ENCODE results near the gene OTOS. TPM values are rescaled to one million over a fixed set of nuclear protein-coding genes. Genes with fewer than 3 reads are reported as not detected.

OTOS gene
- total and polyA plus RNA-seq, 9 of the 15 experiments (the other 6 are each of a cell fraction or from before 2014, with no cell fraction given), result not detected

GRCh38 chr2:240137596-240138253, 2.7 kb downstream of the OTOS start:
- H3K4me2 ChIP-seq (ENCODE audit: insufficient read depth, low read length), result no peak overlapping the region
- 44% methylated on average over 8 of the region's 19 CpGs for WGBS (ENCODE audit: insufficient coverage, low coverage, missing lambda C conversion rate)
- H3K9me3 ChIP-seq (replicated peaks; ENCODE audit: control insufficient read depth, insufficient read depth, low read depth, low read length), result no peaks in the 10 kb centered on the region
- intact Hi-C loops (cut with micrococcal nuclease), result no loop called here
- no peak for ATAC-seq
- H3K27ac ChIP-seq (ENCODE audit: extremely low read depth, low read depth, low read length), result no peak overlapping the region
- TF ChIP-seq, protein P1, sequence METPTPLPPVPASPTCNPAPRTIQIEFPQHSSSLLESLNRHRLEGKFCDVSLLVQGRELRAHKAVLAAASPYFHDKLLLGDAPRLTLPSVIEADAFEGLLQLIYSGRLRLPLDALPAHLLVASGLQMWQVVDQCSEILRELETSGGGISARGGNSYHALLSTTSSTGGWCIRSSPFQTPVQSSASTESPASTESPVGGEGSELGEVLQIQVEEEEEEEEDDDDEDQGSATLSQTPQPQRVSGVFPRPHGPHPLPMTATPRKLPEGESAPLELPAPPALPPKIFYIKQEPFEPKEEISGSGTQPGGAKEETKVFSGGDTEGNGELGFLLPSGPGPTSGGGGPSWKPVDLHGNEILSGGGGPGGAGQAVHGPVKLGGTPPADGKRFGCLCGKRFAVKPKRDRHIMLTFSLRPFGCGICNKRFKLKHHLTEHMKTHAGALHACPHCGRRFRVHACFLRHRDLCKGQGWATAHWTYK (CRISPR knock-in tag; IDR thresholded peaks at IDR 0.05), result no peak
- TF ChIP-seq YBX1 (IDR thresholded peaks at IDR 0.05) (no peak), KDM5B (IDR thresholded peaks at IDR 0.05; ENCODE audit: insufficient replicate concordance, low read depth, low read length) (no peak), KLF10 (CRISPR knock-in tag; IDR thresholded peaks at IDR 0.05) (no peak), KAT8 (IDR thresholded peaks at IDR 0.05; ENCODE audit: low read depth) (no peak), PML (IDR thresholded peaks at IDR 0.05; ENCODE audit: low read length) (no peak), MAFF (IDR thresholded peaks at IDR 0.05; ENCODE audit: low read length) (no peak), COPS2 (conservative IDR thresholded peaks at IDR 0.05) (no peak), NR2C1 (IDR thresholded peaks at IDR 0.05) (no peak), NR2C1 (tag; IDR thresholded peaks at IDR 0.05) (no peak), CXXC5 (CRISPR knock-in tag; IDR thresholded peaks at IDR 0.05) (no peak)
- peaks cover 19% of the 10 kb centered on the region for H3K79me2 ChIP-seq (ENCODE audit: control insufficient read depth, insufficient read depth, low read length)
- H2AFZ ChIP-seq (ENCODE audit: low read depth, low read length), result no peak overlapping the region
- peaks cover 11% of the 10 kb centered on the region; the same call in 1 of the 3 replicates for H3K36me3 ChIP-seq (ENCODE audit: control insufficient read depth, insufficient read depth, low read length)
- no peak for DNase-seq (ENCODE audit: extremely low read depth in 1 of 4, low spot score in 3 of 4)
- H3K9ac ChIP-seq (ENCODE audit: insufficient read depth in 1 of 2, low read depth in 2 of 2, low read length in 2 of 2), result no peak overlapping the region
- FAIRE-seq, result no peak
- BruUV-seq (replicated peaks), result no TSS peak
- POLR2A ChIA-PET, result no interaction called here
- CTCF ChIA-PET (ENCODE audit: low intra/inter-chr PET ratio), result no interaction called here
- no peak overlapping the region for H3K4me3 ChIP-seq
- peaks cover 0 to 16% of the 10 kb centered on the region in 2 experiments; a peak in 2 of 5 replicates for H3K4me1 ChIP-seq (replicated peaks in 1 of 2; ENCODE audit: control insufficient read depth in 2 of 2, insufficient read depth in 2 of 2, low read length in 2 of 2)
- peaks cover 0 to 42% of the 10 kb centered on the region in 2 experiments; a peak in 3 of 5 replicates for H3K27me3 ChIP-seq (ENCODE audit: control insufficient read depth in 2 of 2, insufficient read depth in 2 of 2, low read length in 2 of 2)
- no peaks in the 10 kb centered on the region for H3K9me1 ChIP-seq (ENCODE audit: control insufficient read depth, insufficient read depth, low read length)
- no peaks in the 10 kb centered on the region for H4K20me1 ChIP-seq (replicated peaks; ENCODE audit: control insufficient read depth, insufficient read depth, low read length)
- in situ Hi-C loops (cut with MboI), result no loop called here
